22Rv1 (cell line): Measurements from ENCODE around the gene BOLA1.
"Not testable (repeated sequence)": the region's sequence is repeated elsewhere in the genome, so short reads cannot be mapped to it uniquely, and the experiment has no call there.

ENCODE experiments used
- CTCF ChIP-seq: fragments of 450-650 bp; IDR thresholded peaks from 2 replicates; pipeline ENCODE4 v1.5.1; 2017; ENCODE audit warnings: mild to moderate bottlenecking
- ZFX ChIP-seq: fragments of 450-650 bp; IDR thresholded peaks from 2 replicates; pipeline ENCODE4 v1.6.1; 2017; ENCODE audit warnings: antibody characterized with exemption, borderline replicate concordance

GRCh38 chr1:149873060-149873459, 26.3 kb upstream of the BOLA1 start:
- not testable (repeated sequence) for TF ChIP-seq CTCF, ZFX
